ENCODE data around the gene ALDH3A2.

Gene ALDH3A2

DNA sequence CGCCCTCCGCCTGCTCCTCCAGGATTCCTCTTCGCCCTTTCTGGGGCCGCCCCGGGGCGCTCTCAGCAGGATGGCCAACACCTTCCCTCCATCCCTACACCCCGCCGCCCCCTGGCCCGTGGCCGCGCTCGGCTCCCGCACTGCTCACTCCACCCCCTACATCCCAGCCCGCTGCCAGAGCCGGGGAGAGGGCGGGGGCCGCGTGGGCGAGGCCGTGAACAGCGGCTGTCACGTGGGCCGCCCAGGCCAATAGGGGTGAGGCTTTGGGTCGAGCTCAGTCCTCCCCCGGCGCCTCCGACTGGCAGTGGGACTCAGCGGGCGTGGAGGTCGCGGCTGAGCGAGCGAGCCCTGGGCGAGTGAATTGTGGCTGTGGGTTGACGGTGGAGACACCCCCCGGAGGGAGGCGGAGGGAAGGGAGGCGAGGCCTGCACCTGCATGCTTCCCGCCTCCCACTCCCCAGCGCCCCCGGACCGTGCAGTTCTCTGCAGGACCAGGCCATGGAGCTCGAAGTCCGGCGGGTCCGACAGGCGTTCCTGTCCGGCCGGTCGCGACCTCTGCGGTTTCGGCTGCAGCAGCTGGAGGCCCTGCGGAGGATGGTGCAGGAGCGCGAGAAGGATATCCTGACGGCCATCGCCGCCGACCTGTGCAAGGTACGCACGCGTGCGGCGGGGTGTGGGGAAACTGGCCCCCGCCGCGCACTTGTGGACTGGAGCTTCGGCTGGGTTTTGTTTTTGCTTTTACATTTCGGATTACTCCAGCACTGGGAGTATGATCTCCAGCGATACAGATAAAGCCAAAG, at the start of gene ALDH3A2:
Gene ALDH3A2 (plus strand): TSS at position 277 of the 799 bp plus-strand sequence. CDS start 221 bp downstream, at position 498.
- DNase-seq: peak; percentile 89

DNA sequence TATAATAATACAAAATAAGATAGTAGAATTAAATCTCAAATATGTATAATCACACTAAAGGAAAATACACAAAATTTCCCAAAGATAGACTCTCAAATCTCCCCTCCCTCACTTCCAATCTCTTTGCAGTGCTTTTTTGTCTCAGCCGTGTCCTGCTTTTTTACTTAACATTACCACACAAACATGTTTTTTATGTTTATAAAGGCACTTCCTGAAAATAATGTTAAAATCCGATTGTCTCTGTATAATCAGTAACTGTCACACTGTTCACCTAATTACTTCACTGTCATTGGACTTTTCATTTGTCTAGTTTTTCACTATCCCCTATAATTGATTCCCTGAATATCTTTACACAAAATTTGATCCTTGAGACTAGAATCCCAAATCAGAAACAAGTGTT, 38.2 kb upstream of the ALDH3A2 start:
- DNase-seq: no peak

DNA sequence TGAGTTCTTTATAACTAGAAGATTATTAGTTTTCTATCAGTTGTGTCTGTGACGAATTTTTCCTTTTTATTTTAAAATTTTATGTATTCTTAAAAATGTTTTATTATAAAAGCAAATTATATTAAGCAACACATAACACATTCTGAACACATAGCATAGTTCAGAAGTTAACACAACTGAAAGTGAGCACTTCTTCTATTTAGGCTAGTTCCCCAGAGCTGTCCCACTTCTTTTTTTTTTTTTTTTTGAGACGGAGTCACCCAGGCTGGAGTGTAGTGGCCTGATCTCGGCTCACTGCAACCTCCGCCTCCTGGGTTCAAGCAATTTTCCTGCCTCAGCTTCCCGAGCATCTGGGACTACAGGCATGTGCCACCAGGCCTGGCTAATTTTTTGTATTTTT, 37.7 kb upstream of the ALDH3A2 start:
- DNase-seq: no peak

DNA sequence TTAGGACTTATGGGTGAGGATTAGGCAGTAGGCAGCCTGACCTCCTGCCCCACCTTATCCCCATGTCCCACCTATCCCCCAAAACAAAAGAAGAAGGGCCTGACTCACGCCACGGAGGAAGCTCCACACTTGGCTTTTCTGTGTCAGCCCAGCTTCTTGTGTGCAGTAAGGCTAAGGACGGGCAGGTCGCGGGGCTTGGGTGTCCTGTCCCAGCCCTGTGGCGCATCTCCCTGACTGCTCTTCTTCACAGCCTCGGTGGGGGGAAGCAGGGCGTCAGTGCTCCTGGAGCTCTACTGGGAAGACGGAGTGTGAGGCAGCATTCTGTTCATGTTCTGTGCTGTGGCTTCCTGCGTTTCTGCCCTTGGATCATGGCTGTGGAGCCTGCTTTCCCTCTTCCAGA, 34.6 kb upstream of the ALDH3A2 start:
- no peak for DNase-seq

DNA sequence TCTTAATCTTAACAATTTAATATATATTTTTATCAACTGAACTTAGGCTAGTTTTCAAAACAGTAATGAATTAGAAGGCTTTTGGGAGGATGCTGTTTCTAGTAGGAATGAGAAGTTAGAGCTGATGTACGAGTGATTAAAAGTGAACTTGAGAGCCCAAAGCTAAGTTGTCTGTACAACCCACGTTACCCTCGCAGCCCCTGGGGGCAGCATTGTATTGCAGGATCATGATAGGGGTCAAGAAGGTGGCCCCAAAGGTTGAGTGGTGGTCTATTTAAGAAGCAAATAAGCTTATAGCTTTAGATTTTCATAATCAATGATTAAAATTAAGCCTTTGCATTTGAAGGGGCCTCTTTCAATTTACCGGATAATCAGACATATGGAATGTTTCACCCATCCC, 33.7 kb upstream of the ALDH3A2 start:
- DNase-seq: no peak

DNA sequence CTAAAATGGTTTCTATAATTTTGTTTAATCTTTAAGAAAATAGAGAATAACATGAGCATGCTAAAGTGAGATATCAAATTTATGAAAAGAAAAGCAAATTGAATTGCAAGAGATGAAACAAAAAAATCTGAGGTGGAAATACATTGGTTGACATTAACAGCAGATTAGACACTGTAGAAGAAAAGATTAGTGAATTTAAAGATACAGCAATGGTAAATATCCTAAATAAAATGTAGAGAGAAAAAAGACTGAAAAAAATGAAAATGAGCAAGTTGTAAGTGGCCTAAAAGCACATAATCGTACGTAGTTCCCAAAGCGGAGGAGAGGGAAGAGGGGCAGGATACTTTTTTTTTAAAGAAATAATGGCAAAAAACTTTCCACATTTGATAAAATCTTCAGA, 30.5 kb upstream of the ALDH3A2 start:
- DNase-seq: no peak

DNA sequence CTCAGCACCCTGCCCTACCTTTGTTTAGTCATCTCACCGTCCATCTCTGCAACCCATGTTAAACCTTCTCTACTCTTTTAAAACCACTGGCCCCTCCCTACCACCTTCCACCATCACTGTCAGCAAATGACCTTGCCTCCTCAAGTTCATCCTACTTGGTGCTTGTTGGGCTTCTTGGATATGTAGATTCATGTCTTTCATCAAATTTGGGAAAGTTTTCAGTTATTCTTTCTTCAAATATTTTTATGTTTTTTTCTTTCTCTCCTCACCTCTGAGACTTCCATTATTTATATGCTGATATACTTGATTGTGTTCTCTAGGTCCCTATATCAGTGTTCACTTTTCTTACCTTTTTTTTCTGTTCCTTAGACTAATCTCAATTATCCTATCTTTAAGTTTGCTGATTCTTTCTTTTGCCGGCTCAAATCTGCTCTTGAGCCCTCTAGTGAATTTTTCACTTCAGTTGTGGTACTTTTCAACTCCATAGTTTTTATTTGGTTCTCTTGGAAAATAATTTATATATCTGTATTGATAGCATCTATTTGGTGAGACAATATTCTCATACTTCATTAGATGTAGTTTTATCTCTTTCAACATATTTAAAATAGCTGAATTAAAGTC, 28.7 kb upstream of the ALDH3A2 start:
- DNase-seq: no peak

DNA sequence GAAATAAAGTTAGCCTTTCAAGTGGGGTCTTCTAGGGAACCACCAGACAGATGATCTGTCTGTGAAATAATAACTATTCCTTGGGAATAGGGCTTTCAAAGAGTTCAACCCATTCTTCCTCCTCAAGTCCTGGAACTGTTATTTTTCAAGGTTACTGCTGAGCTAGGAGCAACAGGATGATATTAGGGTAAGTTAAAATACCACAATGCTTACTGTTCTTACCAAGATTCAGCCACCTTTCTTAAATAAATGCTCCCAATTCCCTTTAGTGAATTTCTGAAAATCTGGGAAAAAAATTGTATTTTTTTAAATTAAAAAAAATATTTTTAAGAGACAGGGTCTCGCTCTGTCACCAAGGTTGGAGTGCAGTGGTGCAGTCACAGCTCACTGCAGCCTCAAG, 26.9 kb upstream of the ALDH3A2 start:
- DNase-seq: no peak

DNA sequence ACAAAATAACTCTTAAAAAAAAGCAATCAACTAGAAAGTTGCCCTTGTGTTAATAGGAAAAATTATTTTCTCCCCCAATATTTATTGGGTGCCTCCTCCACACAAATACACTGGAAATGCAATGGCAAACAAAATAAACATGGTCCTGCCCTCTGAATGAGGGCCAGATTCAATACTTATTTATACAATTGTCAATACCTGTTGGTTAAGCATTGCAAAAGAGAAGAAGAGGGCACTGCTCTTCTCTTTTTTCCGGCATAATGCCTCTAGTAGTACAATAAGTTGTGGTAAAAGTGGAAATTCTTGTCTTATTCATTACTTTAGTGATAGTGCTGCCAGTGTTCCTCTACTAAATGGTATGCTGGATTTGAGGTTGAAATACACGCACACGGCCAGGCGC, 22.5 kb upstream of the ALDH3A2 start:
- no peak for DNase-seq

DNA sequence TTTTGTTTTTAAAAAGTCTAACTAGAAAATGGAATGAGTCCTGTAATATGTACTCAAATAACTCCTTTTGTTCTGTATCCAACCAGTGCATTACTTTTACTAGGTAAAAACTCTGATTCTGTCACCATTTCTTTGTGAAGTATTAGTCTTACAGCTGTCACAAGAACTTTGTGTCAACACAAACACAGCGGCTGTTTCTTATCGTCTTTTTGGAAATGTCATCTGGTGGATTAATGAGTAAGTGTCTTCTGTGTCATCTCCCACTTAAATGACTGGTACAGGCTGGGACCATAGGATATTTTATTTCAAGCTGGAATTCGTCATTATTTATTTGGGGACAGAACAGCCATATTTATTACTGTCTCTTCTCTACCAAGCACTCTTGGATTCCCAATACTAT, 19.1 kb upstream of the ALDH3A2 start:
- DNase-seq: no peak

DNA sequence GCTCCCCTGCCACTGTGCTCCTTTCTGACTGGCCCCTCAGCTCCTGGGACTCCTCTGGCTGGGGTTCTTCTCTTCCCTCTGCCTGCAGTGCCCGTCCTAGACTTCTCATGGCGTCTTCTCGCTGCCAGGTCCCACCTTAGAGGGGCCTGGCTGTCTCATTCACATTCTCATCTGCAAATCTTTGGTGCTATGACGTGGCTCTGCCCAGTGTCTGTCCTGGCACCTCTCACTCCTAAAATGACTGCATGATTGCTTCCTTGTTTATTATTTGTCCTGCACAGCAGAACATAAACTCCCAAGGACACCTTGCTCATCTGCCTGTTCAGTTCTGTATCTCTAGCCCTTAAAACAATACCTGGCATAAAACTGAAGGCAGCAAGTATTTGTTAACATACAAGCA, 18.5 kb upstream of the ALDH3A2 start:
- no peak for DNase-seq

DNA sequence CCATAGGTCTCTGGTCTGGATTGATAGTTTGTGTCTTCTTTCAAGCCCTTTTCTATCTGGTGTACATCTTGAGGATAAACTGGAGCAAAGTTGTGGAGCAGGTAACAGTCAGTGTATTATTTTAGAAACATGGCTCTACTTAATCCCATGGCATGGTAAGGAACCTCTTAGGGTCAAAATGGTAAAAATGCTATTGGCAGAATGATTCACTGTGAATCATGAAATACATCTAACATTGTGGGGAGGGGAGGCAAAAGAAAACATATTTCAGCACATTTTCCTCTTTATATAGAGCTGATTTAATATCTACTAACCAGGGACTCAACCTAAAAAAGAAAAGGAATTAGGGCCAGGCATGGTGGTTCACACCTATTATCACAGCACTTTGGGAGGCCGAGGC, 17.9 kb upstream of the ALDH3A2 start:
- DNase-seq: no peak

DNA sequence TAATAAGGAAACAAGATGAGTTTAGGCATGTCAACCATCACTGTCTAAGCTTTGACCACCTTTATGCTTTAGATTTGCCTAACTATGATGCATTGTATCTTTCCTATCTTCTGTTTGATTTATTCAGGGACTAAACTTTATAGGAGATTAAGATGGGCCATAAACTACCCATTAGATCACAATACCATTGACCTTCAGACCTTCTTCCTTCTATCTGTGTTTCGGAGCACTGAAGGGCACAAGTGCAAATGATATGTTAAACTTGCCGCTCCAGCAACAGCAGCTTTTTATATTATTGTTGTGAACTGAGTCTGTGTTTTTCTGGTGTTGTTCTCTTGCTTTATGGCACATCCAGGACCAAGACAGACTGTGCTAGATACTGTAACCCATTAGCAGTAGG, 16.6 kb upstream of the ALDH3A2 start:
- DNase-seq: no peak

DNA sequence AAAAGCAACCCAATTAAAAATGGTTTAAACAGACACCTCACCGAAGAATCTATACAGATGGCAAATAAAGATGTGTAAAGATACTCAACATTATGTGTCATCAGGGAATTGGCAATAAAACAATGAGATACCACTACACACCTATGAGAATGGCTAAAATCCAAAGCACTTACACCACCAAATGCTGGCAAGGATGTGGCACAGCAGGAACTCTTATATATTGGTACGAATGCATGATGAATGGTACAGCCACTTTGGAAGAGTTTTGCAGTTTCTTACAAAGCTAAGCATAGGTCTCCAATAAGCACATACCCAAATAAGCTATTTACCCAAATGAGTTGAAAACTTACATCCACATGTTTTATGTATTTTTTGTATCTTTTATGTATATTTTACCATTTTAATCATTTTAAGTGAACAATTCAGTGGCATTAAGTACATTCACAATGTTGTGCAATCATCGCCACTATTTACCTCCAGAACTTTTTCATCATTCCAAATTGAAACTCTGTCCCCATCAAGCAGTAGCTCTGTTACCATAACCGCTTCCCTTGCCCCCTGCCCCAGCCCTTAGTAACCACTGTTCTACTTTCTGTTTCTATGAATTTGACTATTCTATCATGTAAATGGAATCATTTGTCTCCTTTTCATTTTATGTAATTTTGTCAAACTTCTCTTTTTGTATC, 6.7 kb upstream of the ALDH3A2 start:
- DNase-seq: no peak

DNA sequence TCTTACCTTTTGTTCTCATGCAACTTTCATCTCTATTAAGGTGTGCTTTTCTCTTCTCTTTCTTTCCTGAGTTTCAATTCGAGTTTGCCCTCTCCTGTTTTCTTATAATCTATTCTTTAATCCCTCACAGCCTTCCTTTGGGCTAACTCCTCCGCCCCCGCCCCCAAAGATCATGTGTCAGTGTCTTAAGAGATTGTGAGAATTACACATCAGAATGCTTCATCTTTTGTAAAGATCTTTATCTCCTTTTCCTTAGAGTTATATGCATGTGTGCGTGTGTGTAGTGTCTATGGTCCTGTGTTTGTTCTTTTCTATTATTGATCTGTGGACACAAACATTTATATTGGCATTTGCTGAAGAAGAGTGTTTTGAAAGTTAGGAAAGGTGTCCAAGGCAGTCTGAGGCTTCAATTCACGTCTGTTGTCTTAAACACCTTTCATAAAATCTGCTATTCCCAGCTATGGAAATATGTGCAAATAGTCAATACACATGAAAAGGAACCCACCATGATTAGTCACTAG, 6.1 kb upstream of the ALDH3A2 start:
- no peak for DNase-seq

DNA sequence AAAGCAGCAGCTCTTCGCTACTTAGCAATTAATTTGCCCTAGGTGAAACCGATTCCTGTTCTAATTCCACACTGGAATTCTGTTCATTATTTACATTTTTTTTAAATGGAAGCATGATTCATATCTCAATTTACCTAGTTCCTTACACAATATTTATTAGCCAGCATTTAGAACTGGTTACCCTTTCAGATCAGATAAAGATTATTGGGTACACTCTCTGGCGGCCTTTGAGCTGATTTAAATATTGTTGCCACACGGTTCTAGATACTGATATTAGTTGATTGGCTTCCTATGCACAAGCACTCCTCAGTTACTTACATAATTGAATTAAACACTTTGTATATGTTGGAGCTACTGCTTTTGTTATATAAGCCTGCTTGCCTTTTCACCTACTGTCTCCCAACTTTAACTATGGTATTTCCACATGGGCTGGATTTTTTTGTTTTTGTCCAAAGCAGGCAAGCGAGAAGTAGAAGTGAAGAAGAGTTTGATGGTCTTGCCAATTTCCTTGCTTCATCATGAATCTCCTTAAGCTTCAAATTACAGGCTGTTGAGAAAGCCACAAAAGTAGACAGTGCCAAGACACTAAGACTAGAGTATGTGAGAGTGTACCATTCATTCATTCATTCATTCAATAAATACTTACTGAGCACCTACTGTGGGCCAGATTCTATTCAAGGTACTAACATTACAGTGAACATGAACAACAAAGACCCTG, 3.9 kb upstream of the ALDH3A2 start:
- no peak for DNase-seq

DNA sequence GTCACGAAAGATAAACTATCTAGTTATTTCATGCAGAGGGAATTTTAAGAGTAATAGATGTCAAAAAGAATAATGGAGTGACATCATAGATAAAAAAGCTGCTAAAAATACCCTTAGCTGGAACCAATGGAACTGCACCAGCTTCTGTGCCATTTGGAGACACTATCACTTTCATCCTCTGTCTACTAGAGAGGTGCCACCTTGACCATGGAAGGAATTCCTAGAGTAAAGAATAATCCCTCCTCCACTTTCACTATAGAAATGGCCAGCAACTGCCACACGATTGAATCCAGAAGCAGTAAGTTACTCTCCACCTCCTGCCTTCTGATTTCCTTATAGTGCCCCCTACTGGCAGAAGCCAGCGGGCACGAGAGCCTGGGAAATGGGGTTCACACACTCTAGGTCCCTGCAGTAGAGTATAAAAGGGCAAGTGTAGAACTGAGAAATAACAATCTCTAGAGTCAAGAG, 2.8 kb upstream of the ALDH3A2 start:
- peak; percentile 45 for DNase-seq

DNA sequence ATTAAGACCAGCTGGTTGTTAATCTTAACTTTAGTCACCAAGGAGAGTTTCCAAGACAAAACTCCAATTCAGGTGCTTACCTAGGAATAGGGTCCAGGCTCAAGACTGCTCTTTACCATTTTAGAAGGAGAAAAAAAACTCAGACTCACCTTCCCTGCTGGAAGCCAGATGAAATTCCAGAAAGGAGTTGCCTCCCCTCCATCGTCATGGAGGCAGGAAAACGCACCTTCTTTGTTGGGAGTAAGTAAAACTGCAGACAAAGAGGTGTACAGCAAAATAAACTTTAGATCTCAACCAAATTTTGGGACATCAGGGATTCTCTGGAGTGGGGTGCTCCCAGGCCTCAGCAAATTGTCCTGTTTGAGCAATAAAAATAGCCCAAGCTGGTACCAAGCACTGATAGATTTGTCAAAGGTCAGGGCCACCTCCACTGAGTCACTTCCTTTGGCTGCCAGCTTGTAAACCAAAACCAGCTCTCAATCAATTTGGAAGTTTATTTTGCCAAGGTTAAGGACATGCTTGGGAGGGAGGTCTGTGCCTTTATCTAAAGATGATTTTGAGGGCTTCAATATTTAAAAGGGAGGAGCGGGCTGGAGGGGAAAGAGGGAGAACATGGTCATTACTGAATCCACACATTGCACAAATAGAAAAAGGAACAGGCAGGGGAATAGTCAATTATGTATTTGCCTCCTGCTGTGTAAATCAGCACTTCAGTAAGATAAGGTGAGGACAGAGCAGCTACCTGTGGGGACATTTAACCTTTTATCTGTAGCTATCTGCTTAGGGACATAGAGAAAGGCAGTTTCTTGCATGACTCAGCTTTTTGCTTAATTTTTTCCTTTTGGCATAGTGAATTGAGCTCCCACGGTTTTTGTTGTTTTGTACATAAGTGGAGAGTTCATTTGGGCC, 1.5 kb upstream of the ALDH3A2 start:
- DNase-seq: peak; percentile 24

DNA sequence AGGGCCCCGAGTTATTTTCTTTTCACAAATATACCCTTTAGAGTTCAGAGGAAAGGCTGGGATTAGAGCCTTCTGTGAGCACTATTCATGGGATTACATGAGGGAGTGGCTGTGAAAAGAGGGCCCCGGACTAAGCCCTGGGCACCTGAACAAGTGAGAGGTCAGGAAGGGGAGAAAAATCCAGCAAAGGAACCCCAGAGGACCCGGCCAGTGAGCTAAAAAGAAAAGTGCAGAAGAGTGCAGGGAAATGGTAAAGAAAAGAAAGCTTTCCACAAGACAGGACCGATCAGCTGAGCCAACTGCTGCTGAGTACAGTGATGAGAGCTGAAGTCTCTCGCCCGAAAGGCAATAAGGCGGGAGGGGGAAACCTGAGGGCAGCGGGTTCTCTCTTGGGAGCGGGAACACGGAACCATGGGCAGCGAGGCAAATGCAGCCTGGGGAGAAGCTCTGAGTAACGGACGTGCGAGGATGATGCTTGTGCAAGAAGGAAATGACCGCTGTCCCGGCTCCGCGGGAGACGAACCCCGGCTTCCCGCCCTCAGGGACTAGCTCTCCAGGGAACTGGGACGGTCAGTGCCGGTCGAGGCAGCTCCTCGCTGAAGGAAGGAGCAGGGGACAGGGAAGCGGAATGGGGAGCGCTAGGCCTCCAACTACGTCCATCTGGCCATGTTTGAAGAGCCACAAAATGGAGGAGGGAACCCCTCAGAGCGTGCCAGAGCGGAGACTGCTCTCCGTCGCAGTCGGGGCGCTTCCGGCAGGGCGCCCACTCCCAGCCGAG, 665 bp upstream of the ALDH3A2 start:
- DNase-seq: peak; percentile 60

DNA sequence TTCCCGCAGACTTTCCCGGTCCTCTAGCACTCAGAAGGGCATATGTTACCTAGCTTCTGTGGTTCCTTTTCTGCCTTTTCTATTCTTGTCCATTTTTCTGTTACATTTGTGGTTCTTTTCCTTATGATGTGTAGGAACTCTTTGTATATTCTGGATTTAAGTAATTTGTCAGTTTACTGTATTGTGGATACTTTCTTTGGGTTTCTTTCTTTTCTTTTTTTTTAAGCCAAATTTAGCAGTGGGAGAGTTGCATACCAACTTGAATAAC, 657 bp downstream of the ALDH3A2 start:
- DNase-seq: no peak

DNA sequence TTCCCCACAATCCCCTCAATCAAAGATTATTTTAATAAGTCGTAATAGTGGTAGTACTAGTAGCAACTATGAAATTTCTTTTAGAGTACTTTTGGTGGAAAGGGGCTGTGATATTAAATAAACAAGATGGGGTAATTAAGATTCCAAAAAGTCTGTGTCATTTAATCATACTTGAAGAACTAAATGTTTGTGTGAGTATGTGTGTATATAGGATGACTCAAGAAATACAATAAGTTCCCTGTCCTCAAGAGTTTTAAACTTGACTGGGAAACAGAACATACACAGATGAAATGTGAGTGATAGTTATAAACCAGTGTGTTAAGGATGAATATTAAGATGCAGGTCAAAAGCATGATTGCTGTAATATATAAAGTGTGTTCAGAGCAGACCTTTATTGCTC, 2.3 kb downstream of the ALDH3A2 start:
- DNase-seq: peak; percentile 56

All from HCEC 1CT (cell line).